PFSK-1 (cell line): Measurements from ENCODE around the gene STAT1. TPM values are rescaled to one million over a fixed set of nuclear protein-coding genes. Genes with fewer than 3 reads are reported as not detected.

Source experiments
- FOXP2 ChIP-seq: optimal IDR thresholded peaks from 2 replicates; pipeline ENCODE3; 2011; ENCODE audit warnings: borderline replicate concordance, control low read depth, inconsistent platforms; ENCODE audit not compliant: insufficient read depth; ENCODE audit errors: extremely low read length, extremely low read depth
- POLR2AphosphoS5 ChIP-seq: IDR thresholded peaks from 2 replicates; pipeline ENCODE4 v1.6.1; 2012; ENCODE audit warnings: low read depth, mild to moderate bottlenecking, control low read depth, low read length, moderate library complexity
- SIN3A ChIP-seq: IDR thresholded peaks from 2 replicates; pipeline ENCODE4 v1.6.1; 2012; ENCODE audit warnings: mild to moderate bottlenecking, low read length, moderate library complexity, borderline replicate concordance; ENCODE audit not compliant: insufficient read depth
- TAF1 ChIP-seq: IDR thresholded peaks from 2 replicates; pipeline ENCODE4 v1.6.1; 2012; ENCODE audit warnings: low read length, control low read depth, borderline replicate concordance; ENCODE audit not compliant: insufficient read depth
- polyA plus RNA-seq: library from polyadenylated mRNA; unstranded; fragments of >200 nt; gene quantifications from one replicate; pipeline ENCODE4 v1.2.1, GENCODE V29; 2012; ENCODE audit warnings: low read depth, missing spikeins; ENCODE audit not compliant: insufficient read length
- TF ChIP-seq, protein P1 (sequence below), 2 experiments: IDR thresholded peaks; 2 replicates each; pipeline versions ENCODE4 v1.6.1 to v1.8.0; 2011 to 2012; ENCODE audit warnings: low read depth in 2 of 2, low read length in 2 of 2, control low read depth in 1 of 2, inconsistent platforms in 1 of 2, mild to moderate bottlenecking in 1 of 2, moderate library complexity in 1 of 2; ENCODE audit not compliant: insufficient read depth in 1 of 2

STAT1 gene
- polyA plus RNA-seq: 17.9 TPM

GRCh38 chr2:191013932-191014652 is at the start of gene STAT1:
Gene STAT1 (minus strand): TSS chr2:191014171. CDS start chr2:191010003, 4,168 bp downstream.
- TF ChIP-seq, protein P1, sequence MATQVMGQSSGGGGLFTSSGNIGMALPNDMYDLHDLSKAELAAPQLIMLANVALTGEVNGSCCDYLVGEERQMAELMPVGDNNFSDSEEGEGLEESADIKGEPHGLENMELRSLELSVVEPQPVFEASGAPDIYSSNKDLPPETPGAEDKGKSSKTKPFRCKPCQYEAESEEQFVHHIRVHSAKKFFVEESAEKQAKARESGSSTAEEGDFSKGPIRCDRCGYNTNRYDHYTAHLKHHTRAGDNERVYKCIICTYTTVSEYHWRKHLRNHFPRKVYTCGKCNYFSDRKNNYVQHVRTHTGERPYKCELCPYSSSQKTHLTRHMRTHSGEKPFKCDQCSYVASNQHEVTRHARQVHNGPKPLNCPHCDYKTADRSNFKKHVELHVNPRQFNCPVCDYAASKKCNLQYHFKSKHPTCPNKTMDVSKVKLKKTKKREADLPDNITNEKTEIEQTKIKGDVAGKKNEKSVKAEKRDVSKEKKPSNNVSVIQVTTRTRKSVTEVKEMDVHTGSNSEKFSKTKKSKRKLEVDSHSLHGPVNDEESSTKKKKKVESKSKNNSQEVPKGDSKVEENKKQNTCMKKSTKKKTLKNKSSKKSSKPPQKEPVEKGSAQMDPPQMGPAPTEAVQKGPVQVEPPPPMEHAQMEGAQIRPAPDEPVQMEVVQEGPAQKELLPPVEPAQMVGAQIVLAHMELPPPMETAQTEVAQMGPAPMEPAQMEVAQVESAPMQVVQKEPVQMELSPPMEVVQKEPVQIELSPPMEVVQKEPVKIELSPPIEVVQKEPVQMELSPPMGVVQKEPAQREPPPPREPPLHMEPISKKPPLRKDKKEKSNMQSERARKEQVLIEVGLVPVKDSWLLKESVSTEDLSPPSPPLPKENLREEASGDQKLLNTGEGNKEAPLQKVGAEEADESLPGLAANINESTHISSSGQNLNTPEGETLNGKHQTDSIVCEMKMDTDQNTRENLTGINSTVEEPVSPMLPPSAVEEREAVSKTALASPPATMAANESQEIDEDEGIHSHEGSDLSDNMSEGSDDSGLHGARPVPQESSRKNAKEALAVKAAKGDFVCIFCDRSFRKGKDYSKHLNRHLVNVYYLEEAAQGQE (IDR thresholded peaks at IDR 0.05; ENCODE audit: insufficient read depth in 1 of 2, low read depth in 2 of 2, low read length in 2 of 2): peak in 1 of 2 experiments; percentile 47; a peak in 1 of 4 replicates
- TF ChIP-seq TAF1 (peak; percentile 63; the same call in 1 of the 2 replicates), POLR2AphosphoS5 (peak; percentile 94), SIN3A (peak; percentile 97), FOXP2 (peak; percentile 97)

DNA sequence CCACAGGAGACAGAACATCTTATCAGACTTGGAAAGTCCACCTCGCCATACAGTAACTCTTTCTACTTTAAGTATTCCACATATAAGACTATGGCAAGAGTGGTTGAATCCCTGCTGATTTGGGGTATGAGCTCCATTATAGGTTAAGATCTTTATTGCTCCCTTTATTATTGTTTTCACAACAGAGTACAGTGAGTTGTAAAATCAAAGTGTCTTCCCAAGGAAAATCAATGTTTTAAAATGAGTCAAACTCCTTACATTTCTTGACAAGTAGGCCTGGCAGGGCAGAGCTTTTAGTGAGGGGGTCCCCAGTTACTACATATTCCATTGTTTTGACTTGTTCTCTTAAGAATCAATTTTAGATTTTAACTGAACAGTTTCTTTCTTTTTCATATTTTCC is 49.6 kb upstream of the STAT1 start:
- TF ChIP-seq SIN3A (no peak), TAF1 (no peak)

DNA sequence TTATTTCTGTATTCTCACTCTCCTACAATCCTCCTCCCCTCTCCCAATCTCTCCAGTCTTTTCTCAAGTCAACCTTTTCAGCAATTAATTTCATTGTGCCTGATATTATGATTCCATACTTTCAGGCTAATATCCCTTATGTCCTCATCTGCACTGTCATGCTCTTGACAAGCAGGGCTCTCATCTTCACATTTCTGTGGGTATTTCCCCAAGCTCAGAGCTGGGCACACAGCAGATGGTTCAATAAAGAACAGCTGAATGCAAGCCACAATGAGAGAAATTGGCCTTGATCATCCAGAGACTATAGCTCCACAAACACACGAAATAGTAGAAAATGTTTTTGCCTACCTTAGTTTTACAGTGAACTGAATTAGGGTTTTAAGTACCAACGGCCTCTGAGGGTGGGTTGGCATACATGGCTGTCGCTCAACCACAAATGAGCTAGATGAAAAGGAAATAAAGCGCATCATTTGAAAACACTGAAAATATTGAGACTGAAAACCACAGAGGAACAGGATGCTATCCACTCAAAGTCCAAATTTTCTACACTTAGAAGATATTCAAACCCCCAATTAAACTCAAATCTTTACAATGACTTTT is 47.5 kb upstream of the STAT1 start:
- TF ChIP-seq FOXP2: no peak
- TF ChIP-seq TAF1: no peak
- TF ChIP-seq, protein P1 (IDR thresholded peaks at IDR 0.05; ENCODE audit: insufficient read depth in 1 of 2, low read depth in 2 of 2, low read length in 2 of 2): no peak
- TF ChIP-seq SIN3A: no peak
- no peak for TF ChIP-seq POLR2AphosphoS5

DNA sequence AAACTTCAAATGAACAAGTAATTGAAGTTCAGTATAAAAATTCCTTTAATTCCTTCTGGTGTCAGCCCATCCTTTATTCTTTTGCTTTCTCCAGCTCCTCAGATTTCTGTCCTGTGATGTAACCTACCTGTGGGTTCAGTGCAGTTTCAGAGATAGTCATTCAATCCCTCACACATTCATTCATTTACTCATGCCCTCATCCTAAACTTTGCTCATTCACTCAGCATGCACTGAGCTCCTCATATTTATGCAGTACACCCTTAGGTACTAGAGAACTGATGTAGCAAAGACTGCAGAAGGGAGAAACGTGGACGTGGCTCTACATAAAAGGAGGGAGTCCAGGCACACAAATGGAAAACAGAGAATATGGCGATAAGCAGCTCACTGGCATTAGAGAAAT is 45.3 kb upstream of the STAT1 start:
- TF ChIP-seq FOXP2 (no peak), TAF1 (no peak), SIN3A (no peak), POLR2AphosphoS5 (no peak)

- TF ChIP-seq FOXP2 (no peak), SIN3A (no peak), POLR2AphosphoS5 (no peak), TAF1 (no peak)
- TF ChIP-seq, protein P1 (IDR thresholded peaks at IDR 0.05; ENCODE audit: insufficient read depth in 1 of 2, low read depth in 2 of 2, low read length in 2 of 2): no peak
Observed at GRCh38 chr2:191056228-191056627, 42.3 kb upstream of the STAT1 start.

DNA sequence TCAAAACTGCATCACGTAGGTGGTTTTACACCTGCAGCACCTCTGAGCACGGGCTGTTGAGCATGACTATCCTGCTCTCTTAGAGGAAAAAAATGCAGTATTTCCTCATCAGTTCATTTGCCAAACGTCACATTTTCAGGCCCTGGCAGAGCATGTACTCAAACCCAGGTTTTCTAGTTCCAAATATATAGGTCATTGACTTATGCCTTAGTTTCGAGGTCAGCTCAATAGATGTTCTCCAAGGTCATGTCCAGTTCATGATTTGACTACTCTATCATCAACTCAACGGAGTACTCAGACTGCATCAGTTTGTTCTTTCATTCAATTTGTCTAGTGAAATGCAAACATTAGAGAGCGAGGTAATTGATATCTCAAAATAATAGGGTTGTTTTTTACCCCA is 39.3 kb upstream of the STAT1 start:
- TF ChIP-seq SIN3A (no peak), POLR2AphosphoS5 (no peak), TAF1 (no peak), FOXP2 (no peak)
- TF ChIP-seq, protein P1 (IDR thresholded peaks at IDR 0.05; ENCODE audit: insufficient read depth in 1 of 2, low read depth in 2 of 2, low read length in 2 of 2): no peak
